Adrenal gland (tissue), 5 donors: ENCODE measurements around the gene CEMIP2.

Experiments
- CTCF ChIP-seq, 6 experiments: fragments of 450-650 bp in 4 of 6; fragments of 200-600 bp in 2 of 6; sonication (generic) in 1 of 6; IDR thresholded peaks; 1 replicate in 5 of 6; 2 replicates in 1 of 6; pipeline versions ENCODE4 v1.5.1 to v1.8.0; 2016 to 2021; ENCODE audit warnings: antibody characterized with exemption in 6 of 6, mild to moderate bottlenecking in 2 of 6, moderate library complexity in 1 of 6
- POLR2A ChIP-seq, 2 donors: fragments of 450-650 bp; IDR thresholded peaks; one replicate each; pipeline ENCODE4 v1.6.1; 2017; ENCODE audit warnings: antibody characterized with exemption in 2 of 2, mild to moderate bottlenecking in 2 of 2, moderate library complexity in 1 of 2
- donor health status: DM: no; HTN: no; CAD: no.

GRCh38 chr9:71637375-71637774 is 130.9 kb downstream of the CEMIP2 start:
- TF ChIP-seq CTCF (IDR thresholded peaks at IDR 0.05) (no peak), POLR2A (IDR thresholded peaks at IDR 0.05) (no peak)
